Calu3 (cell line): ENCODE measurements around the gene LANCL3. TPM values are rescaled to one million over a fixed set of nuclear protein-coding genes. Genes with fewer than 3 reads are reported as not detected.

Experiments used
- BruUV-seq: library from RNA; stranded (reverse); fragments of 400-500 nt; replicated peaks from 2 replicates; lab custom pipeline; 2021; lab: Mats Ljungman, UMichigan
- CTCF ChIA-PET: fragments of 300-600 bp; sonication (Branson Sonifier 250); formaldehyde crosslinking; loops from one replicate; lab custom pipeline; 2022; ENCODE audit warnings: antibody characterized with exemption; lab: Charles Lee
- DNase-seq: peaks from one replicate; pipeline ENCODE4 v3.0.0; 2022
- H3K27ac Mint-ChIP-seq: one replicate; pipeline ENCODE4 v1.8.0; 2022; ENCODE audit warnings: mixed read lengths; ENCODE audit not compliant: unreplicated experiment
- H3K27me3 Mint-ChIP-seq: one replicate; pipeline ENCODE4 v1.8.0; 2022; ENCODE audit warnings: mixed read lengths; ENCODE audit not compliant: unreplicated experiment
- H3K36me3 Mint-ChIP-seq: one replicate; pipeline ENCODE4 v1.8.0; 2022; ENCODE audit warnings: mild to moderate bottlenecking, moderate library complexity, mixed read lengths; ENCODE audit not compliant: insufficient read depth, unreplicated experiment
- H3K4me1 Mint-ChIP-seq: one replicate; pipeline ENCODE4 v1.8.0; 2022; ENCODE audit warnings: mild to moderate bottlenecking, low read depth, mixed read lengths; ENCODE audit not compliant: unreplicated experiment
- H3K4me3 Mint-ChIP-seq: one replicate; pipeline ENCODE4 v1.8.0; 2022; ENCODE audit warnings: mild to moderate bottlenecking, low read depth, moderate library complexity, mixed read lengths; ENCODE audit not compliant: unreplicated experiment
- H3K9me3 Mint-ChIP-seq: one replicate; pipeline ENCODE4 v1.8.0; 2022; ENCODE audit warnings: low read depth, mixed read lengths; ENCODE audit not compliant: unreplicated experiment
- intact Hi-C: fragments of 100-400 bp; cut with micrococcal nuclease; formaldehyde crosslinking; loops from one replicate; pipeline ENCODE4 v1.10.0; 2022; ENCODE audit not compliant: unreplicated experiment
- total RNA-seq: library from RNA; stranded (reverse); gene quantifications from 2 replicates; pipeline ENCODE4 v1.2.3, GENCODE V29; 2022
- TF ChIP-seq, protein P1 (sequence below): fragments of 200-600 bp; IDR thresholded peaks from one replicate; pipeline ENCODE4 v1.8.0; 2022; ENCODE audit warnings: antibody characterized with exemption; ENCODE audit not compliant: unreplicated experiment

The LANCL3 gene
- total RNA-seq, 1 experiment from 2014 or later, result 2.3 TPM

GRCh38 chrX:37722595-37722994 is 151.1 kb downstream of the LANCL3 start:
- intact Hi-C loops, result loop anchor here (10.0 kb wide), 1 partner anchor 148 kb away; the partner anchor contains the start of gene LANCL3
- no peak overlapping the region for H3K4me3 Mint-ChIP-seq
- no TSS peak for BruUV-seq
- TF ChIP-seq, protein P1, sequence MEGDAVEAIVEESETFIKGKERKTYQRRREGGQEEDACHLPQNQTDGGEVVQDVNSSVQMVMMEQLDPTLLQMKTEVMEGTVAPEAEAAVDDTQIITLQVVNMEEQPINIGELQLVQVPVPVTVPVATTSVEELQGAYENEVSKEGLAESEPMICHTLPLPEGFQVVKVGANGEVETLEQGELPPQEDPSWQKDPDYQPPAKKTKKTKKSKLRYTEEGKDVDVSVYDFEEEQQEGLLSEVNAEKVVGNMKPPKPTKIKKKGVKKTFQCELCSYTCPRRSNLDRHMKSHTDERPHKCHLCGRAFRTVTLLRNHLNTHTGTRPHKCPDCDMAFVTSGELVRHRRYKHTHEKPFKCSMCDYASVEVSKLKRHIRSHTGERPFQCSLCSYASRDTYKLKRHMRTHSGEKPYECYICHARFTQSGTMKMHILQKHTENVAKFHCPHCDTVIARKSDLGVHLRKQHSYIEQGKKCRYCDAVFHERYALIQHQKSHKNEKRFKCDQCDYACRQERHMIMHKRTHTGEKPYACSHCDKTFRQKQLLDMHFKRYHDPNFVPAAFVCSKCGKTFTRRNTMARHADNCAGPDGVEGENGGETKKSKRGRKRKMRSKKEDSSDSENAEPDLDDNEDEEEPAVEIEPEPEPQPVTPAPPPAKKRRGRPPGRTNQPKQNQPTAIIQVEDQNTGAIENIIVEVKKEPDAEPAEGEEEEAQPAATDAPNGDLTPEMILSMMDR, result no peak
- H3K27me3 Mint-ChIP-seq, result no peaks in the 10 kb centered on the region
- CTCF ChIA-PET, result no interaction called here
- H3K36me3 Mint-ChIP-seq, result no peaks in the 10 kb centered on the region
- H3K9me3 Mint-ChIP-seq, result peaks cover 6% of the 10 kb centered on the region
- DNase-seq, result no peak
- H3K27ac Mint-ChIP-seq, result no peak overlapping the region
- no peaks in the 10 kb centered on the region for H3K4me1 Mint-ChIP-seq

DNA sequence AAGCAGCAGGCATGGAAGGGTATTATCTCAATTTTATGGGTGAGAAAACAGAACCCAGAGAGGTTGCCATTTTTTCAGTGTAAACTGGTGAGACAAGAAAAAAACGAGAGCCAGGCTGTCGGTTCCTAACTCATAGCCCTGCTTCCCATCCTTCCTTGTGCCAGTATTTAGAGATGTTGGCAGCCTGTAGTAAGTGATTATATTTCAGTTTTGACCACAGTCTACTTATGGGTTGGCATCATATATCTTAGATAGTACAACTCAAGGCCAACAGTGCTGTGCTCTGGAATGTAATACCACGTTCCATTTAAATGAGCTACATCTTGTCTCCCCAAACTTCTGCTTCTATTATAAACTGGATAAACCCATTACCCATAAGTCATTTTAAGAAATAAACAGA is 154.9 kb downstream of the LANCL3 start:
- TF ChIP-seq, protein P1, result no peak
- Mint-ChIP-seq H3K27me3 (no peaks in the 10 kb centered on the region), H3K4me1 (no peaks in the 10 kb centered on the region), H3K36me3 (no peaks in the 10 kb centered on the region), H3K4me3 (no peak overlapping the region), H3K9me3 (no peaks in the 10 kb centered on the region), H3K27ac (no peak overlapping the region)
- CTCF ChIA-PET, result no interaction called here
- BruUV-seq, result no TSS peak
- no peak for DNase-seq
- intact Hi-C loops, result loop anchor here (10.0 kb wide), 1 partner anchor 152 kb away; the partner anchor contains the start of gene LANCL3

Other genes starting within 250 kb of the LANCL3 start
- gene PRRG1, start 222.3 kb upstream of the LANCL3 start, total RNA-seq, result 23.3 and 26.1 TPM in 2 replicates
- 11.3 and 14.7 TPM in 2 replicates for gene XK, start 114.1 kb downstream of the LANCL3 start, total RNA-seq
- 1.8 and 2.1 TPM in 2 replicates for gene CYBB, start 208.4 kb downstream of the LANCL3 start, total RNA-seq